Smooth muscle cell (in vitro differentiated cells): ENCODE measurements around the gene NTMT1. TPM values are rescaled to one million over a fixed set of nuclear protein-coding genes. Genes with fewer than 3 reads are reported as not detected.

Experiments
- DNase-seq: peaks from one replicate; lab custom pipeline; 2025; ENCODE audit not compliant: unreplicated experiment; lab: John Stamatoyannopoulos, UW
- H2AFZ ChIP-seq: fragments of 200-600 bp; sonication (generic); 2 replicates; pipeline ENCODE4 v1.6.0; 2016; ENCODE audit warnings: antibody characterized with exemption, low read depth, mild to moderate bottlenecking
- H3F3A ChIP-seq: fragments of 200-600 bp; sonication (generic); 2 replicates; pipeline ENCODE4 v1.6.0; 2017; ENCODE audit warnings: antibody characterized with exemption, low read depth
- H3K27ac ChIP-seq: fragments of 200-600 bp; sonication (generic); 2 replicates; pipeline ENCODE4 v1.5.1; 2016; ENCODE audit warnings: low read depth, mild to moderate bottlenecking
- H3K27me3 ChIP-seq: fragments of 200-600 bp; sonication (generic); 2 replicates; pipeline ENCODE4 v1.6.1; 2016; ENCODE audit warnings: low read depth, mild to moderate bottlenecking
- H3K36me3 ChIP-seq: fragments of 200-600 bp; sonication (generic); 2 replicates; pipeline ENCODE4 v1.5.1; 2016; ENCODE audit warnings: low read depth
- H3K4me1 ChIP-seq: fragments of 200-600 bp; sonication (generic); 2 replicates; pipeline ENCODE4 v1.5.1; 2016; ENCODE audit warnings: low read depth
- H3K4me2 ChIP-seq: fragments of 200-600 bp; sonication (generic); 2 replicates; pipeline ENCODE4 v1.6.0; 2016; ENCODE audit warnings: mild to moderate bottlenecking
- H3K4me3 ChIP-seq: fragments of 200-600 bp; sonication (generic); 2 replicates; pipeline ENCODE4 v1.5.1; 2016; ENCODE audit warnings: mild to moderate bottlenecking
- H3K79me2 ChIP-seq: fragments of 200-600 bp; sonication (generic); 2 replicates; pipeline ENCODE4 v1.6.0; 2016; ENCODE audit warnings: low read depth, mild to moderate bottlenecking
- H3K9ac ChIP-seq: fragments of 200-600 bp; sonication (generic); 2 replicates; pipeline ENCODE4 v1.6.0; 2016; ENCODE audit warnings: low read depth
- H3K9me3 ChIP-seq: fragments of 200-600 bp; sonication (generic); replicated peaks from 2 replicates; pipeline ENCODE4 v1.5.1; 2016; ENCODE audit warnings: low read depth
- H4K20me1 ChIP-seq: fragments of 200-600 bp; sonication (generic); 2 replicates; pipeline ENCODE4 v1.6.0; 2016; ENCODE audit warnings: low read depth
- WGBS: methylation state at CpG from one replicate; pipeline ENCODE4 v1.1.7; 2016; ENCODE audit warnings: low lambda C conversion rate; 5-methylcytosine and 5-hydroxymethylcytosine counted together
- polyA plus RNA-seq: library from polyadenylated mRNA; unstranded; fragments of >200 nt; fragmentation: Nextera tagmentation; extraction: Ambion mirVana; gene quantifications from 2 replicates; pipeline ENCODE4 v1.2.1, GENCODE V29; 2016
- total RNA-seq: library from RNA; depleted of rRNA; stranded (reverse); fragments of >200 nt; gene quantifications from 2 replicates; pipeline ENCODE4 v1.2.3, GENCODE V29; 2014
- TF ChIP-seq, protein P1 (sequence below): fragments of 200-600 bp; sonication (generic); IDR thresholded peaks from 2 replicates; pipeline ENCODE4 v1.5.1; 2017; ENCODE audit warnings: borderline replicate concordance, mild to moderate bottlenecking, antibody characterized with exemption; ENCODE audit not compliant: insufficient read depth, poor library complexity, severe bottlenecking

NTMT1 gene
- total and polyA plus RNA-seq, 2 experiments from 2014 or later = 42.9 to 118 TPM

DNA sequence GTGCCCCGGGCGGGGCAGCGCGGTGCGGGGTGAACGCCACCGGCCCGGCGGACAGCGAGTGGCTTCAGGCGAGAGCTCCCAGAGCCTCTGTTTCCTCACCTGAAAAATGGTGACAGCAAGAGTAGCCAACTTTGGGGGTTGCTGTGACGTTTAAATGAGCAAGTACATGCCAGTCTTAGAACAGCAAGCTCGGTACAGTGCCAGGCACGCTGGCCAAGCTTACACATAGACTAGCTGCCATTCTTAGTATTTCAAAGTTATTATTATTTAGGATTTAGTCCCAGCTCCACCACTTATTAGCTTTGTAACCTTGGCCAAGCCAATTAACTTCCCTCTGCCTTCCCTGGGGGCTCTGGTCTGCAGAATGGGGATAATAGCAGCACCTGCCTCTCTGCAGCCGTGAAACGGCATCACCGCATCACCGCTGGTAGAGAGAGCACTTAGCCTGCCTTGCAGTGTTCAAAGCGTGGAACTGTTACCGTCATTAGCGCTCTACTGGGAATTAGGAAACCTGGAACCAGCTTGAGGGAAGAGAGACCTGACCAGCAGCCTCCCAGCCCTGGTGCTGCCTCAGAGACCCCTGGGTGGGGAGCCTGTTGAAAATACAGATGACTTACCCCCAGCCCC is 5.2 kb upstream of the NTMT1 start, which contains the start of gene C9orf50:
TSS of gene C9orf50 (minus strand) at position 433 of the 627 bp plus-strand sequence. CDS start 527 bp downstream, outside the sequence.
- 23% methylated on average over 21 of the region's 21 CpGs for WGBS
- no peak for DNase-seq
- no peaks in the 10 kb centered on the region for H3K36me3 ChIP-seq
- no peaks in the 10 kb centered on the region for H4K20me1 ChIP-seq
- peak within 1 kb of the TSS; percentile 84 for H2AFZ ChIP-seq
- H3K9me3 ChIP-seq = no peaks in the 10 kb centered on the region
- peaks cover 9% of the 10 kb centered on the region for H3K4me1 ChIP-seq
- peak within 1 kb of the TSS; percentile 62 for H3K4me3 ChIP-seq
- TF ChIP-seq, protein P1, sequence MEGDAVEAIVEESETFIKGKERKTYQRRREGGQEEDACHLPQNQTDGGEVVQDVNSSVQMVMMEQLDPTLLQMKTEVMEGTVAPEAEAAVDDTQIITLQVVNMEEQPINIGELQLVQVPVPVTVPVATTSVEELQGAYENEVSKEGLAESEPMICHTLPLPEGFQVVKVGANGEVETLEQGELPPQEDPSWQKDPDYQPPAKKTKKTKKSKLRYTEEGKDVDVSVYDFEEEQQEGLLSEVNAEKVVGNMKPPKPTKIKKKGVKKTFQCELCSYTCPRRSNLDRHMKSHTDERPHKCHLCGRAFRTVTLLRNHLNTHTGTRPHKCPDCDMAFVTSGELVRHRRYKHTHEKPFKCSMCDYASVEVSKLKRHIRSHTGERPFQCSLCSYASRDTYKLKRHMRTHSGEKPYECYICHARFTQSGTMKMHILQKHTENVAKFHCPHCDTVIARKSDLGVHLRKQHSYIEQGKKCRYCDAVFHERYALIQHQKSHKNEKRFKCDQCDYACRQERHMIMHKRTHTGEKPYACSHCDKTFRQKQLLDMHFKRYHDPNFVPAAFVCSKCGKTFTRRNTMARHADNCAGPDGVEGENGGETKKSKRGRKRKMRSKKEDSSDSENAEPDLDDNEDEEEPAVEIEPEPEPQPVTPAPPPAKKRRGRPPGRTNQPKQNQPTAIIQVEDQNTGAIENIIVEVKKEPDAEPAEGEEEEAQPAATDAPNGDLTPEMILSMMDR = no peak
- no peaks in the 10 kb centered on the region for H3K27me3 ChIP-seq
- peak within 1 kb of the TSS; percentile 16 for H3K27ac ChIP-seq
- peaks cover 21% of the 10 kb centered on the region for H3F3A ChIP-seq
- H3K9ac ChIP-seq = peak within 1 kb of the TSS; percentile 47
- H3K79me2 ChIP-seq = no peaks in the 10 kb centered on the region
- peak within 1 kb of the TSS; percentile 97 for H3K4me2 ChIP-seq

DNA sequence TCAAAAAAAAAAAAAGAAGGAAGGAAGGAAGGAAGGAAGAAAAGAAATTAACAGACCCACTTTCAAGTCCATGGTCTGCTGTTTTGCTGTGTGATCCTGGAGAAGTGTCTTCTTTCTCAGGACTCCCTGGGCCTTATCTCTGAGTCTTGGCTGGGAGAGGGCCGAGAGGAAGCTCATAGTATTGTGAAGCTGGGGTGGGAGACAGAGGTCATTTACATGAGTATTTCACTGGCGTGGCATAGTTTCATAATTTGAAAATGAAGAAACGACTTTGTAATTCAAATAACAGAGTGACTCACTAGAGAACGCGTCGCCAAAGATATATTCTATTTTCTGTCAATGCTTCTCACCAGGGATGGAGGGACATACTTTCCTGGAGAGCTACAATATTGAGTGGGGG is 2.6 kb upstream of the NTMT1 start:
- no peak overlapping the region for H3K4me2 ChIP-seq
- H3K9ac ChIP-seq = no peak overlapping the region
- peaks cover 17% of the 10 kb centered on the region for H3F3A ChIP-seq
- no peaks in the 10 kb centered on the region for H3K9me3 ChIP-seq
- no peaks in the 10 kb centered on the region for H3K36me3 ChIP-seq
- WGBS = 68% methylated on average over 6 of the region's 6 CpGs
- H4K20me1 ChIP-seq = peaks cover 14% of the 10 kb centered on the region
- peaks cover 12% of the 10 kb centered on the region for H3K79me2 ChIP-seq
- H2AFZ ChIP-seq = no peak overlapping the region
- peaks cover 15% of the 10 kb centered on the region for H3K4me1 ChIP-seq
- H3K4me3 ChIP-seq = no peak overlapping the region
- H3K27ac ChIP-seq = no peak overlapping the region
- DNase-seq = no peak
- TF ChIP-seq, protein P1 = no peak
- no peaks in the 10 kb centered on the region for H3K27me3 ChIP-seq

DNA sequence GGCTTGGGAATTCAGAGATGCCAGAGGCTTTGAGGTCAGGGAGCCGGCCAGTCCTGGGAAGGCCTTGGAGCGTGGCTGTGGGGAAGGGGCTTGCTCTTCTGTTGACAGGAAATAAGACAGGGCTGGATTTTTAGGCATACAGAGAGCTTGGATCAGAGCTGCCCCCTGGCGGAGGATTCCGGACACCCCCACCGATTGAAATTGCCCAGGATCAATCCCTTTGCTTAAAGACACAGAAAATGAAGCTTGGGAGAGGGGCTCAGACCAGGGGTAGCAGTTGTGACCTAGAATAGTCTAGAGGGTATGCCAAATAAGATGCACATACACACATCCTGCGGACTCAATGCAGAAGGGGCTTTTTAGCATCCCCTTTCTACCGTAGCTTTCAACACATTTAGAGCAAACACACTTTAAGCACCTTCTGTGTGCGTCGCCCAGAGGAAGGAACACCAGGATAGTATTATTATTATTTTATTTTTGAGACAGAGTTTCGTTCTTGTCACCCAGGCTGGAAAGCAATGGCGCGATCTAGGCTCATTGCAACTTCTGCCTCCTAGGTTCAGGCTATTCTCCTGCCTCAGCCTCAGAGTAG is 1.7 kb upstream of the NTMT1 start:
- H3K4me1 ChIP-seq = peaks cover 15% of the 10 kb centered on the region
- TF ChIP-seq, protein P1 = peak; percentile 75
- WGBS = 48% methylated on average over 12 of the region's 12 CpGs
- no peak overlapping the region for H3K27ac ChIP-seq
- H3K79me2 ChIP-seq = peaks cover 21% of the 10 kb centered on the region
- H3K36me3 ChIP-seq = no peaks in the 10 kb centered on the region
- H3K4me2 ChIP-seq = no peak overlapping the region
- no peak overlapping the region for H3K9ac ChIP-seq
- H3K4me3 ChIP-seq = no peak overlapping the region
- no peaks in the 10 kb centered on the region for H3K9me3 ChIP-seq
- peaks cover 16% of the 10 kb centered on the region for H3F3A ChIP-seq
- peak; percentile 14 for DNase-seq
- no peaks in the 10 kb centered on the region for H3K27me3 ChIP-seq
- no peak overlapping the region for H2AFZ ChIP-seq
- peaks cover 23% of the 10 kb centered on the region for H4K20me1 ChIP-seq
